ENCODE measurements around the gene FGFR3. TPM values are rescaled to one million over a fixed set of nuclear protein-coding genes. Genes with fewer than 3 reads are reported as not detected.

FGFR3 gene
- 0.48 and 0.54 TPM in 2 replicates for polyA plus RNA-seq
- 0.58 and 0.73 TPM in 2 replicates for polyA minus RNA-seq

- Histone ChIP-seq H3K79me2 (replicated peaks; ENCODE audit: insufficient read depth, low read length) (no peaks in the 10 kb centered on the region), H3K4me3 (ENCODE audit: low read length) (peak within 1 kb of the TSS; percentile 57), H3K27me3 (ENCODE audit: insufficient read depth, low read depth, low read length) (peaks cover 47% of the 10 kb centered on the region), H3K27ac (ENCODE audit: low read length) (no peak within 1 kb of the TSS), H2AFZ (ENCODE audit: low read depth, low read length) (no peak within 1 kb of the TSS), H3K4me2 (ENCODE audit: low read length) (no peak within 1 kb of the TSS), H3K9me3 (ENCODE audit: low read length) (no peaks in the 10 kb centered on the region), H3K9ac (ENCODE audit: low read length) (no peak within 1 kb of the TSS), H4K20me1 (ENCODE audit: insufficient read depth) (no peaks in the 10 kb centered on the region), H3K9me2 (ENCODE audit: insufficient read depth, low read length) (no peaks in the 10 kb centered on the region), H3F3A (ENCODE audit: insufficient read depth, low read length, poor library complexity, severe bottlenecking) (no peaks in the 10 kb centered on the region), H3K36me3 (ENCODE audit: insufficient read depth, low read length) (no peaks in the 10 kb centered on the region)
- TF ChIP-seq EP300 (conservative IDR thresholded peaks at IDR 0.05; ENCODE audit: poor library complexity, severe bottlenecking) (no peak), POLR2AphosphoS5 (IDR thresholded peaks at IDR 0.05) (no peak), SMC3 (conservative IDR thresholded peaks at IDR 0.05; ENCODE audit: poor library complexity) (no peak), EZH2 (IDR thresholded peaks at IDR 0.05; ENCODE audit: borderline replicate concordance, insufficient read depth, low read length, poor library complexity, severe bottlenecking) (peak; percentile 32), TAF1 (IDR thresholded peaks at IDR 0.05; ENCODE audit: low read depth) (no peak), RAD21 (conservative IDR thresholded peaks at IDR 0.05) (no peak)
- TF ChIP-seq, protein P1, sequence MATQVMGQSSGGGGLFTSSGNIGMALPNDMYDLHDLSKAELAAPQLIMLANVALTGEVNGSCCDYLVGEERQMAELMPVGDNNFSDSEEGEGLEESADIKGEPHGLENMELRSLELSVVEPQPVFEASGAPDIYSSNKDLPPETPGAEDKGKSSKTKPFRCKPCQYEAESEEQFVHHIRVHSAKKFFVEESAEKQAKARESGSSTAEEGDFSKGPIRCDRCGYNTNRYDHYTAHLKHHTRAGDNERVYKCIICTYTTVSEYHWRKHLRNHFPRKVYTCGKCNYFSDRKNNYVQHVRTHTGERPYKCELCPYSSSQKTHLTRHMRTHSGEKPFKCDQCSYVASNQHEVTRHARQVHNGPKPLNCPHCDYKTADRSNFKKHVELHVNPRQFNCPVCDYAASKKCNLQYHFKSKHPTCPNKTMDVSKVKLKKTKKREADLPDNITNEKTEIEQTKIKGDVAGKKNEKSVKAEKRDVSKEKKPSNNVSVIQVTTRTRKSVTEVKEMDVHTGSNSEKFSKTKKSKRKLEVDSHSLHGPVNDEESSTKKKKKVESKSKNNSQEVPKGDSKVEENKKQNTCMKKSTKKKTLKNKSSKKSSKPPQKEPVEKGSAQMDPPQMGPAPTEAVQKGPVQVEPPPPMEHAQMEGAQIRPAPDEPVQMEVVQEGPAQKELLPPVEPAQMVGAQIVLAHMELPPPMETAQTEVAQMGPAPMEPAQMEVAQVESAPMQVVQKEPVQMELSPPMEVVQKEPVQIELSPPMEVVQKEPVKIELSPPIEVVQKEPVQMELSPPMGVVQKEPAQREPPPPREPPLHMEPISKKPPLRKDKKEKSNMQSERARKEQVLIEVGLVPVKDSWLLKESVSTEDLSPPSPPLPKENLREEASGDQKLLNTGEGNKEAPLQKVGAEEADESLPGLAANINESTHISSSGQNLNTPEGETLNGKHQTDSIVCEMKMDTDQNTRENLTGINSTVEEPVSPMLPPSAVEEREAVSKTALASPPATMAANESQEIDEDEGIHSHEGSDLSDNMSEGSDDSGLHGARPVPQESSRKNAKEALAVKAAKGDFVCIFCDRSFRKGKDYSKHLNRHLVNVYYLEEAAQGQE (IDR thresholded peaks at IDR 0.05; ENCODE audit: borderline replicate concordance), result no peak
Observed at GRCh38 chr4:1792832-1793495, at the start of gene FGFR3. Gene FGFR3 (plus strand): TSS chr4:1793293. CDS start chr4:1793935, 642 bp downstream.

- H3K27me3 ChIP-seq (ENCODE audit: insufficient read depth, low read depth, low read length), result no peaks in the 10 kb centered on the region
- H2AFZ ChIP-seq (ENCODE audit: low read depth, low read length), result no peak overlapping the region
- no peaks in the 10 kb centered on the region for H3K9me3 ChIP-seq (ENCODE audit: low read length)
- H3K4me2 ChIP-seq (ENCODE audit: low read length), result no peak overlapping the region
- H4K20me1 ChIP-seq (ENCODE audit: insufficient read depth), result no peaks in the 10 kb centered on the region
- H3K27ac ChIP-seq (ENCODE audit: low read length), result no peak overlapping the region
- H3K4me3 ChIP-seq (ENCODE audit: low read length), result no peak overlapping the region
- no peaks in the 10 kb centered on the region for H3K79me2 ChIP-seq (replicated peaks; ENCODE audit: insufficient read depth, low read length)
- no peaks in the 10 kb centered on the region for H3K36me3 ChIP-seq (ENCODE audit: insufficient read depth, low read length)
- no peaks in the 10 kb centered on the region for H3K9me2 ChIP-seq (ENCODE audit: insufficient read depth, low read length)
- TF ChIP-seq TAF1 (IDR thresholded peaks at IDR 0.05; ENCODE audit: low read depth) (no peak), EZH2 (IDR thresholded peaks at IDR 0.05; ENCODE audit: borderline replicate concordance, insufficient read depth, low read length, poor library complexity, severe bottlenecking) (no peak), EP300 (conservative IDR thresholded peaks at IDR 0.05; ENCODE audit: poor library complexity, severe bottlenecking) (no peak), MXI1 (conservative IDR thresholded peaks at IDR 0.05; ENCODE audit: poor library complexity, severe bottlenecking) (no peak), RAD21 (conservative IDR thresholded peaks at IDR 0.05) (no peak), CTCF (IDR thresholded peaks at IDR 0.05; ENCODE audit: poor library complexity, severe bottlenecking) (no peak), POLR2AphosphoS5 (IDR thresholded peaks at IDR 0.05) (no peak), SMC3 (conservative IDR thresholded peaks at IDR 0.05; ENCODE audit: poor library complexity) (no peak)
- TF ChIP-seq, protein P1 (IDR thresholded peaks at IDR 0.05; ENCODE audit: borderline replicate concordance), result no peak
- no peaks in the 10 kb centered on the region for H3F3A ChIP-seq (ENCODE audit: insufficient read depth, low read length, poor library complexity, severe bottlenecking)
- no peak overlapping the region for H3K9ac ChIP-seq (ENCODE audit: low read length)
Observed at GRCh38 chr4:1743551-1743950, 49.5 kb upstream of the FGFR3 start.
